H9 (cell line): ENCODE data around the gene SPRED2. TPM values are rescaled to one million over a fixed set of nuclear protein-coding genes. Genes with fewer than 3 reads are reported as not detected.

Source experiments
- DNase-seq: peaks from one replicate; pipeline ENCODE4 v3.0.0-alpha.2; 2017
- H2AFZ ChIP-seq: one replicate; pipeline ENCODE4 v1.6.1; 2013; ENCODE audit warnings: mild to moderate bottlenecking, low read length, control low read depth, moderate library complexity
- H2AK5ac ChIP-seq: 2 replicates; pipeline ENCODE4 v1.6.1; 2013; ENCODE audit warnings: low read length, control low read depth, mixed read lengths; ENCODE audit not compliant: insufficient read length
- H2BK120ac ChIP-seq: one replicate; pipeline ENCODE4 v1.6.1; 2013; ENCODE audit warnings: low read depth, mild to moderate bottlenecking, low read length, control low read depth, inconsistent platforms; ENCODE audit not compliant: poor library complexity, severe bottlenecking
- H2BK12ac ChIP-seq: 2 replicates; pipeline ENCODE4 v1.6.1; 2013; ENCODE audit warnings: low read length, control low read depth, mixed read lengths, low read depth; ENCODE audit not compliant: insufficient read length
- H2BK15ac ChIP-seq: 2 replicates; pipeline ENCODE4 v1.6.1; 2013; ENCODE audit warnings: low read depth, low read length, control low read depth
- H2BK20ac ChIP-seq: one replicate; pipeline ENCODE4 v1.6.1; 2013; ENCODE audit warnings: low read depth, mild to moderate bottlenecking, low read length, control low read depth, inconsistent platforms; ENCODE audit not compliant: poor library complexity, severe bottlenecking
- H2BK5ac ChIP-seq: 2 replicates; pipeline ENCODE4 v1.6.1; 2013; ENCODE audit warnings: low read length, control low read depth, mixed read lengths; ENCODE audit not compliant: insufficient read length
- H3K14ac ChIP-seq: 2 replicates; pipeline ENCODE4 v1.6.1; 2013; ENCODE audit warnings: low read length, control low read depth; ENCODE audit not compliant: insufficient read depth
- H3K18ac ChIP-seq: 2 replicates; pipeline ENCODE4 v1.6.1; 2013; ENCODE audit warnings: low read depth, mild to moderate bottlenecking, mixed read lengths, low read length, control low read depth; ENCODE audit not compliant: insufficient read length
- H3K23ac ChIP-seq: 2 replicates; pipeline ENCODE4 v1.6.1; 2013; ENCODE audit warnings: low read length, control low read depth, mixed read lengths, low read depth; ENCODE audit not compliant: insufficient read length
- H3K23me2 ChIP-seq: 2 replicates; pipeline ENCODE4 v1.6.1; 2013; ENCODE audit warnings: low read depth, mild to moderate bottlenecking, mixed read lengths, low read length, control low read depth; ENCODE audit not compliant: insufficient read length, poor library complexity, severe bottlenecking
- H3K27ac ChIP-seq: 2 replicates; pipeline ENCODE4 v1.5.1; 2013; ENCODE audit warnings: low read length, control low read depth, mixed read lengths, low read depth; ENCODE audit not compliant: insufficient read length
- H3K27me3 ChIP-seq: 2 replicates; pipeline ENCODE4 v1.6.1; 2013; ENCODE audit warnings: low read length, control low read depth, inconsistent platforms; ENCODE audit not compliant: insufficient read depth
- H3K4ac ChIP-seq: 2 replicates; pipeline ENCODE4 v1.6.1; 2013; ENCODE audit warnings: low read depth, mild to moderate bottlenecking, control low read depth, inconsistent platforms, low read length, moderate library complexity
- H3K4me1 ChIP-seq: 2 replicates; pipeline ENCODE4 v1.6.1; 2013; ENCODE audit warnings: low read length, control low read depth, inconsistent platforms; ENCODE audit not compliant: insufficient read depth
- H3K4me2 ChIP-seq: 2 replicates; pipeline ENCODE4 v1.6.1; 2013; ENCODE audit warnings: low read length, control low read depth, mixed read lengths; ENCODE audit not compliant: insufficient read length, insufficient read depth
- H3K56ac ChIP-seq: 2 replicates; pipeline ENCODE4 v1.6.1; 2013; ENCODE audit warnings: low read depth, mild to moderate bottlenecking, mixed read lengths, low read length, control low read depth; ENCODE audit not compliant: insufficient read length
- H3K79me1 ChIP-seq: 2 replicates; pipeline ENCODE4 v1.6.1; 2013; ENCODE audit warnings: low read depth, mild to moderate bottlenecking, moderate library complexity, low read length, control low read depth, inconsistent platforms; ENCODE audit not compliant: insufficient read depth, poor library complexity, severe bottlenecking
- H3K79me2 ChIP-seq: 2 replicates; pipeline ENCODE4 v1.6.1; 2013; ENCODE audit warnings: low read length, control low read depth, inconsistent platforms; ENCODE audit not compliant: insufficient read depth
- H3K9ac ChIP-seq: 2 replicates; pipeline ENCODE4 v1.6.1; 2013; ENCODE audit warnings: low read length, control low read depth, mixed read lengths; ENCODE audit not compliant: insufficient read length; ENCODE audit errors: extremely low read depth
- H3K9me3 ChIP-seq: one replicate; pipeline ENCODE4 v1.6.1; 2013; ENCODE audit warnings: low read depth, low read length, inconsistent platforms; ENCODE audit not compliant: control insufficient read depth
- H3T11ph ChIP-seq: one replicate; pipeline ENCODE4 v1.6.1; 2013; ENCODE audit warnings: mild to moderate bottlenecking, low read length, control low read depth, inconsistent platforms
- H4K20me1 ChIP-seq: one replicate; pipeline ENCODE4 v1.6.1; 2013; ENCODE audit not compliant: control insufficient read depth, insufficient read length, insufficient read depth
- H4K5ac ChIP-seq: 2 replicates; pipeline ENCODE4 v1.6.1; 2013; ENCODE audit warnings: low read depth, mild to moderate bottlenecking, mixed read lengths, low read length, control low read depth; ENCODE audit not compliant: insufficient read length
- H4K8ac ChIP-seq: replicated peaks from 2 replicates; pipeline ENCODE4 v1.6.1; 2013; ENCODE audit warnings: low read length, control low read depth, mixed read lengths, low read depth; ENCODE audit not compliant: insufficient read length
- H4K91ac ChIP-seq: 2 replicates; pipeline ENCODE4 v1.6.1; 2013; ENCODE audit warnings: low read depth, mild to moderate bottlenecking, moderate library complexity, mixed read lengths, low read length, control low read depth; ENCODE audit not compliant: insufficient read length
- H3K27ac Mint-ChIP-seq, 3 experiments: 2 replicates in 2 of 3; 3 replicates in 1 of 3; pipeline ENCODE4 v1.8.0; 2020 to 2021; ENCODE audit warnings: mixed read lengths in 3 of 3, mild to moderate bottlenecking in 1 of 3, moderate library complexity in 1 of 3
- H3K27me3 Mint-ChIP-seq: 2 replicates; pipeline ENCODE4 v1.8.0; 2021; ENCODE audit warnings: low read depth, mild to moderate bottlenecking, moderate library complexity, mixed read lengths
- H3K36me3 Mint-ChIP-seq, 3 experiments: 2 replicates in 2 of 3; 3 replicates in 1 of 3; pipeline ENCODE4 v1.8.0; 2020 to 2021; ENCODE audit warnings: low read depth in 3 of 3, mixed read lengths in 3 of 3; ENCODE audit not compliant: insufficient read depth in 1 of 3
- H3K4me1 Mint-ChIP-seq, 2 experiments: 2 replicates each; pipeline ENCODE4 v1.8.0; 2020; ENCODE audit warnings: mixed read lengths in 2 of 2
- H3K4me3 Mint-ChIP-seq, 2 experiments: 2 replicates in 1 of 2; 3 replicates in 1 of 2; pipeline ENCODE4 v1.8.0; 2020 to 2021; ENCODE audit warnings: mild to moderate bottlenecking in 2 of 2, mixed read lengths in 2 of 2, moderate library complexity in 1 of 2
- H3K9me3 Mint-ChIP-seq, 2 experiments: 2 replicates in 1 of 2; 3 replicates in 1 of 2; pipeline ENCODE4 v1.8.0; 2020; ENCODE audit warnings: mild to moderate bottlenecking in 2 of 2, mixed read lengths in 2 of 2, moderate library complexity in 1 of 2
- CTCF ChIP-seq: fragments of 200-600 bp; sonication (generic); conservative IDR thresholded peaks from 3 replicates; pipeline ENCODE4 v1.8.0; 2021; ENCODE audit warnings: antibody characterized with exemption, mild to moderate bottlenecking
- WGBS: extraction: QIAGEN DNeasy Blood & Tissue Kit; methylation state at CpG from one replicate; pipeline ENCODE4 v1.1.7; 2013; ENCODE audit warnings: missing lambda C conversion rate, low lambda C conversion rate, mixed read lengths; ENCODE audit not compliant: insufficient read length; ENCODE audit errors: extremely low coverage; 5-methylcytosine and 5-hydroxymethylcytosine counted together
- total RNA-seq: library from RNA; stranded (reverse); gene quantifications from 2 replicates; pipeline ENCODE4 v1.2.1, GENCODE V29; 2021

SPRED2 gene
- total RNA-seq, 1 experiment from 2014 or later, result 23.5 TPM

- TF ChIP-seq CTCF, result no peak
- peaks cover 4% of the 10 kb centered on the region; the same call in 1 of the 2 replicates for H3K79me2 ChIP-seq
- Mint-ChIP-seq H3K4me3 (no peak overlapping the region), H3K27ac (no peak overlapping the region), H3K9me3 (no peaks in the 10 kb centered on the region), H3K36me3 (no peaks in the 10 kb centered on the region), H3K4me1 (peaks cover 6 to 8% of the 10 kb centered on the region in 2 experiments), H3K27me3 (peaks cover 44% of the 10 kb centered on the region)
- no peak overlapping the region for H2BK15ac ChIP-seq
- H4K20me1 ChIP-seq, result no peaks in the 10 kb centered on the region
- peaks cover 12% of the 10 kb centered on the region for H3K79me1 ChIP-seq
- no peak overlapping the region for H3K23ac ChIP-seq
- H3K9ac ChIP-seq, result no peak overlapping the region
- H3K18ac ChIP-seq, result no peak overlapping the region
- no peak overlapping the region for H3K27ac ChIP-seq
- no peak overlapping the region for H3K4me2 ChIP-seq
- H2BK12ac ChIP-seq, result no peak overlapping the region
- H2AK5ac ChIP-seq, result no peak overlapping the region
- H3K14ac ChIP-seq, result no peak overlapping the region
- DNase-seq, result no peak
- H2BK5ac ChIP-seq, result no peak overlapping the region
- H3T11ph ChIP-seq, result no peak overlapping the region
- no peak overlapping the region for H2BK120ac ChIP-seq
- H4K5ac ChIP-seq, result no peak overlapping the region
- no peaks in the 10 kb centered on the region for H3K9me3 ChIP-seq
- WGBS, result no CpG with 5 or more reads among the region's 2 CpGs
- no peak overlapping the region for H3K56ac ChIP-seq
- no peak overlapping the region for H4K91ac ChIP-seq
- no peaks in the 10 kb centered on the region for H3K4me1 ChIP-seq
- H3K23me2 ChIP-seq, result peaks cover 18% of the 10 kb centered on the region
- H2AFZ ChIP-seq, result no peak overlapping the region
- peaks cover 6% of the 10 kb centered on the region; the same call in 1 of the 2 replicates for H3K27me3 ChIP-seq
- no peak overlapping the region for H4K8ac ChIP-seq
- H3K4ac ChIP-seq, result no peak overlapping the region
- no peak overlapping the region for H2BK20ac ChIP-seq
These were observed 4.9 kb downstream of the SPRED2 start for GRCh38 chr2:65427532-65427931.
